GM12801 (cell line): Measurements from ENCODE around the gene FAR2.

Experiments
- TF ChIP-seq, protein P1 (sequence below): IDR thresholded peaks from one replicate; pipeline ENCODE4 v1.5.1; 2011; ENCODE audit warnings: control low read depth; ENCODE audit not compliant: insufficient read length; ENCODE audit errors: extremely low read depth

FAR2 gene

GRCh38 chr12:29158115-29158763 lies 9.2 kb downstream of the FAR2 start:
- TF ChIP-seq, protein P1, sequence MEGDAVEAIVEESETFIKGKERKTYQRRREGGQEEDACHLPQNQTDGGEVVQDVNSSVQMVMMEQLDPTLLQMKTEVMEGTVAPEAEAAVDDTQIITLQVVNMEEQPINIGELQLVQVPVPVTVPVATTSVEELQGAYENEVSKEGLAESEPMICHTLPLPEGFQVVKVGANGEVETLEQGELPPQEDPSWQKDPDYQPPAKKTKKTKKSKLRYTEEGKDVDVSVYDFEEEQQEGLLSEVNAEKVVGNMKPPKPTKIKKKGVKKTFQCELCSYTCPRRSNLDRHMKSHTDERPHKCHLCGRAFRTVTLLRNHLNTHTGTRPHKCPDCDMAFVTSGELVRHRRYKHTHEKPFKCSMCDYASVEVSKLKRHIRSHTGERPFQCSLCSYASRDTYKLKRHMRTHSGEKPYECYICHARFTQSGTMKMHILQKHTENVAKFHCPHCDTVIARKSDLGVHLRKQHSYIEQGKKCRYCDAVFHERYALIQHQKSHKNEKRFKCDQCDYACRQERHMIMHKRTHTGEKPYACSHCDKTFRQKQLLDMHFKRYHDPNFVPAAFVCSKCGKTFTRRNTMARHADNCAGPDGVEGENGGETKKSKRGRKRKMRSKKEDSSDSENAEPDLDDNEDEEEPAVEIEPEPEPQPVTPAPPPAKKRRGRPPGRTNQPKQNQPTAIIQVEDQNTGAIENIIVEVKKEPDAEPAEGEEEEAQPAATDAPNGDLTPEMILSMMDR: no peak

DNA sequence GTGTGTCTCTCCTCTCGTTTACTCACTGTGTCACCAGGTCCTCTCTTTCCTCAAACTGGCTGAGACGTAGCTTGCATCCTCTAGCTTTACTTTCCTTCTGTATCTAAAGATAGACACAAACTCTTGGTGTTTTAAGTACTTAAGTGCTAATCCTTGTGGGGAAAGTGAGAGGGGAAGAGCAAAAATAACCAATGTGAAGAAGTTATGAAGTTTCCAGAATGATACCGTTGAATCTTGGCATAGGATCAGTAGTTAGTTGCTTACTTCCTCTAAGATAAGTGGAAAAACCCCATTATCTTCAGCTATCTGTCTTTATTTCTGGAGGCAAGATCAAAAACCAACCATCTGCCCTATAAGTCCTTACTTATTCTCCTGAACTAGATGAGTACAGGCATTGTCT lies 10.6 kb downstream of the FAR2 start:
- TF ChIP-seq, protein P1: no peak

GRCh38 chr12:29160230-29160629 lies 11.2 kb downstream of the FAR2 start:
- TF ChIP-seq, protein P1: no peak

GRCh38 chr12:29163146-29163545 lies 14.1 kb downstream of the FAR2 start:
- TF ChIP-seq, protein P1: no peak

GRCh38 chr12:29164477-29165393 lies 15.7 kb downstream of the FAR2 start:
- TF ChIP-seq, protein P1: no peak

DNA sequence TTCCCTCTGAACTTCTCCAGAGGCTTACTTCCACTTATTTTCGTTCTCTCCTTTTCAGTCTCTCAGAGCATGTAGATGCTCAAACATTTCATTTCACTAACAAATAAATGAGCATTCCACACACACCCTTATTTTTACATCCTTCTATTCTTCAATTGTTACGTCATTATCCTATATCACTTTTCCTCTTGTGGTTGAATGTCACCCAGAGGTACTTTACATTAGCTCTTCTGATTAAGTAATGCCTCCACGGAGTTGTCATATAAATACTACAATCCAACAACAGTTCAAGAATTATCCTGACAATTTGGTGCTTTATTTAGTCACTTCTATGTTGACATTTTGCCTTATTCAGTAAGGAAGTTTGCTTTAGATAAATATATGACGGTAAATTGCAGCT lies 18.4 kb downstream of the FAR2 start:
- TF ChIP-seq, protein P1: no peak

DNA sequence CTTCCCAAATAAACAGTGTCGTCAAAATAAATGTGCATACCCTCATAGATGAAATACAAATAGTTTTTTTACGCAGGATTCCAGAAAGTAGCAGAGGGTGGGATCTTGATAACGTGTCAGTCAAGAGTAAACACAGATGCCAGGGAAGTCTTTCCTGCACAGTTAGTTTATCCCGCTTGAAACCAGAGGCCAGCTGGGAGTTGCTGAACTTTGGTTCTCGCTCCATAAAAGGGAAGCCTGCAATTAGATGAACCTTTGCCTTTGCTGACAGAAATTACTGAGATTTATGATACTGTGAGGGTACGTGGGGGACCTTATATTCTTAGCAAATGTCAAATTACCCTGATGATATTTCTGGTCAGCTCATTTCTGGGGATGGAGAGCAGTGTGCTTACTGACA lies 18.9 kb downstream of the FAR2 start:
- TF ChIP-seq, protein P1: no peak
